Trophoblast cell (in vitro differentiated cells and primary cell): Measurements from ENCODE around the gene GLIS1.

ENCODE experiments used
- DNase-seq, 2 donors: peaks; one replicate each; pipeline ENCODE4 v3.0.0-alpha.2; 2016
- H2AFZ ChIP-seq: 2 replicates; pipeline ENCODE4 v1.6.1; 2013; ENCODE audit warnings: low read length, moderate library complexity, mild to moderate bottlenecking; ENCODE audit not compliant: insufficient read depth, poor library complexity
- H2AK5ac ChIP-seq: 2 replicates; pipeline ENCODE4 v1.6.1; 2013; ENCODE audit warnings: mild to moderate bottlenecking, low read length
- H2BK120ac ChIP-seq: 2 replicates; pipeline ENCODE4 v1.6.1; 2013; ENCODE audit warnings: low read length, mild to moderate bottlenecking, moderate library complexity; ENCODE audit not compliant: insufficient read depth, poor library complexity
- H2BK12ac ChIP-seq: 2 replicates; pipeline ENCODE4 v1.6.1; 2013; ENCODE audit warnings: mild to moderate bottlenecking, low read length, moderate library complexity
- H2BK5ac ChIP-seq: 2 replicates; pipeline ENCODE4 v1.6.1; 2013; ENCODE audit warnings: low read length, low read depth, moderate library complexity, mild to moderate bottlenecking; ENCODE audit not compliant: poor library complexity
- H3K14ac ChIP-seq: 2 replicates; pipeline ENCODE4 v1.6.1; 2013; ENCODE audit warnings: mild to moderate bottlenecking, low read length
- H3K18ac ChIP-seq: 2 replicates; pipeline ENCODE4 v1.6.1; 2013; ENCODE audit warnings: mild to moderate bottlenecking, low read length
- H3K23ac ChIP-seq: 2 replicates; pipeline ENCODE4 v1.6.1; 2013; ENCODE audit warnings: low read length
- H3K27ac ChIP-seq: 2 replicates; pipeline ENCODE4 v1.5.1; 2013; ENCODE audit warnings: low read depth, mild to moderate bottlenecking, inconsistent platforms, low read length, moderate library complexity
- H3K27me3 ChIP-seq: 2 replicates; pipeline ENCODE4 v1.6.1; 2013; ENCODE audit warnings: inconsistent platforms, mild to moderate bottlenecking, low read length, moderate library complexity; ENCODE audit not compliant: insufficient read depth
- H3K36me3 ChIP-seq, 2 experiments: 1 replicate in 1 of 2; 2 replicates in 1 of 2; pipeline ENCODE4 v1.6.1; 2013; ENCODE audit warnings: low read length in 2 of 2, mild to moderate bottlenecking in 2 of 2, moderate library complexity in 1 of 2; ENCODE audit not compliant: insufficient read depth in 2 of 2, control insufficient read depth in 1 of 2
- H3K4ac ChIP-seq: 2 replicates; pipeline ENCODE4 v1.6.1; 2013; ENCODE audit warnings: low read depth, mild to moderate bottlenecking, low read length, moderate library complexity
- H3K4me1 ChIP-seq, 2 experiments: 1 replicate in 1 of 2; 2 replicates in 1 of 2; pipeline ENCODE4 v1.6.1; 2013; ENCODE audit warnings: low read length in 2 of 2, mild to moderate bottlenecking in 2 of 2, moderate library complexity in 1 of 2; ENCODE audit not compliant: insufficient read depth in 2 of 2, control insufficient read depth in 1 of 2
- H3K4me2 ChIP-seq: 2 replicates; pipeline ENCODE4 v1.6.1; 2013; ENCODE audit warnings: inconsistent platforms, mild to moderate bottlenecking, low read length, moderate library complexity
- H3K4me3 ChIP-seq: 2 replicates; pipeline ENCODE4 v1.5.1; 2013; ENCODE audit warnings: mild to moderate bottlenecking, low read depth, low read length, inconsistent platforms
- H3K79me1 ChIP-seq: one replicate; pipeline ENCODE4 v1.6.1; 2013; ENCODE audit warnings: low read length
- H3K79me2 ChIP-seq: 2 replicates; pipeline ENCODE4 v1.6.1; 2013; ENCODE audit warnings: low read length, mild to moderate bottlenecking; ENCODE audit not compliant: control insufficient read depth, insufficient read depth, poor library complexity
- H3K9ac ChIP-seq: 2 replicates; pipeline ENCODE4 v1.6.1; 2013; ENCODE audit warnings: mild to moderate bottlenecking, low read length
- H3K9me3 ChIP-seq: 2 replicates; pipeline ENCODE4 v1.6.1; 2013; ENCODE audit warnings: low read depth, mild to moderate bottlenecking, control low read depth, inconsistent platforms, low read length; ENCODE audit not compliant: insufficient read depth
- H4K12ac ChIP-seq: 2 replicates; pipeline ENCODE4 v1.6.1; 2013; ENCODE audit warnings: low read depth, mild to moderate bottlenecking, low read length, moderate library complexity
- H4K8ac ChIP-seq: 2 replicates; pipeline ENCODE4 v1.6.1; 2013; ENCODE audit warnings: low read depth, mild to moderate bottlenecking, low read length, moderate library complexity
- H4K91ac ChIP-seq: one replicate; pipeline ENCODE4 v1.6.1; 2013; ENCODE audit warnings: low read depth, mild to moderate bottlenecking, low read length, moderate library complexity
- WGBS: extraction: QIAGEN DNeasy Blood & Tissue Kit; methylation state at CpG from one replicate; pipeline ENCODE4 v1.1.7; 2013; ENCODE audit warnings: missing lambda C conversion rate; ENCODE audit not compliant: insufficient read length, insufficient coverage; ENCODE audit errors: extremely low coverage; 5-methylcytosine and 5-hydroxymethylcytosine counted together

GLIS1 gene

DNA sequence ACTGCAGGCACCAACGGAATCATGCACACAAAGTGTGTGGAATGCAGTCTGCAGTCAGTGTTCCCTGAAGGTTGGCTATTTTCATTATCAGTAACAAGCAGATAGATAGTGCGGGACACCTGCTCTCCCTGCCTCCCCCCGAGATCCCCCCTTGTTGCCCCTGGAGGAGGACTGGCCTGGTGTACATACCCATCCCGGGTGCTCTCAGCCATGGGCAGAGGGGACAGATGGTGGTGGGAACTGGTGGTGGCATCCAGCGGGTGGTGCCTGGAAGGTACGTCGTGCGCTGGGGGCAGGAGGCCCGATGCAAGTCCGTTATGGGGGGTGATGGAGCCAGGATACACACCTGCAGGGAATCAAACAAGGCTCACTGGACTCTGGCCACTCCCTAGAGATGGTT is 224.5 kb downstream of the GLIS1 start:
- WGBS, result no CpG with 5 or more reads among the region's 10 CpGs
- H4K91ac ChIP-seq, result no peak overlapping the region
- H2AFZ ChIP-seq, result no peak overlapping the region

DNA sequence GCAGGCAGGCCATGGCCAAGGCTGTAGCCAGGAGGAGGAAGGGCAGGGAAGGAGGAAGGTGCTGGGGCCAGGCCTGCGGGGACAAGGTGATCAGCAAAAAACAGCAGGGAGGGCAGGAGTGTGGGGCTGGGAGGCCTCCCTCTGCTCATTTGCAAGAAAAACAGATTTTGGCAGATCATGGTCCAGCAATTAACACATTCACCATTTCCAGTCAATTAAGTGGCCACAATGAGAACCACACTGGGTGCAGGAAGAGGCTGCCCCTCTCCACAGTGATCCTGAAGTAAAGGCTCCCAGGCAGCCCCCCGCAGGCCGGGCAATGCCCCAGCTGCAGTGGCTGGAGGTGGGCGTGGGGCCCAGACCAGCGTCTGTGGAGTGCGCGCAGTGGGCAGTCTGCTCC is 225.1 kb downstream of the GLIS1 start:
- Histone ChIP-seq H4K91ac (no peak overlapping the region), H3K27ac (no peak overlapping the region), H3K79me2 (no peaks in the 10 kb centered on the region), H3K79me1 (peaks cover 6% of the 10 kb centered on the region), H3K9me3 (no peaks in the 10 kb centered on the region), H3K4me2 (no peak overlapping the region), H3K18ac (no peak overlapping the region), H3K9ac (no peak overlapping the region), H3K27me3 (no peaks in the 10 kb centered on the region), H3K23ac (no peak overlapping the region), H2BK12ac (no peak overlapping the region), H2BK120ac (no peak overlapping the region), H3K4me3 (no peak overlapping the region), H4K8ac (no peak overlapping the region), H3K4me1 (peaks cover 11 to 25% of the 10 kb centered on the region in 2 experiments), H2AK5ac (no peak overlapping the region), H2BK5ac (no peak overlapping the region), H3K14ac (no peak overlapping the region), H2AFZ (no peak overlapping the region), H3K4ac (no peak overlapping the region), H4K12ac (no peak overlapping the region), H3K36me3 (no peaks in the 10 kb centered on the region)
- DNase-seq, result no peak
- WGBS, result no CpG with 5 or more reads among the region's 7 CpGs

More for the DNA sequence above, 224.5 kb downstream of the GLIS1 start:
- Histone ChIP-seq H3K79me1 (peaks cover 6% of the 10 kb centered on the region), H4K8ac (no peak overlapping the region), H4K12ac (no peak overlapping the region), H3K9me3 (no peaks in the 10 kb centered on the region), H3K4me1 (peaks cover 15 to 28% of the 10 kb centered on the region in 2 experiments), H2AK5ac (no peak overlapping the region), H3K36me3 (no peaks in the 10 kb centered on the region), H3K4me3 (no peak overlapping the region), H3K79me2 (no peaks in the 10 kb centered on the region), H3K9ac (no peak overlapping the region), H3K23ac (no peak overlapping the region), H2BK120ac (no peak overlapping the region), H2BK12ac (no peak overlapping the region), H3K14ac (no peak overlapping the region), H3K27ac (no peak overlapping the region), H3K27me3 (no peaks in the 10 kb centered on the region), H2BK5ac (no peak overlapping the region), H3K4ac (no peak overlapping the region), H3K18ac (no peak overlapping the region), H3K4me2 (no peak overlapping the region)
- no peak for DNase-seq

DNA sequence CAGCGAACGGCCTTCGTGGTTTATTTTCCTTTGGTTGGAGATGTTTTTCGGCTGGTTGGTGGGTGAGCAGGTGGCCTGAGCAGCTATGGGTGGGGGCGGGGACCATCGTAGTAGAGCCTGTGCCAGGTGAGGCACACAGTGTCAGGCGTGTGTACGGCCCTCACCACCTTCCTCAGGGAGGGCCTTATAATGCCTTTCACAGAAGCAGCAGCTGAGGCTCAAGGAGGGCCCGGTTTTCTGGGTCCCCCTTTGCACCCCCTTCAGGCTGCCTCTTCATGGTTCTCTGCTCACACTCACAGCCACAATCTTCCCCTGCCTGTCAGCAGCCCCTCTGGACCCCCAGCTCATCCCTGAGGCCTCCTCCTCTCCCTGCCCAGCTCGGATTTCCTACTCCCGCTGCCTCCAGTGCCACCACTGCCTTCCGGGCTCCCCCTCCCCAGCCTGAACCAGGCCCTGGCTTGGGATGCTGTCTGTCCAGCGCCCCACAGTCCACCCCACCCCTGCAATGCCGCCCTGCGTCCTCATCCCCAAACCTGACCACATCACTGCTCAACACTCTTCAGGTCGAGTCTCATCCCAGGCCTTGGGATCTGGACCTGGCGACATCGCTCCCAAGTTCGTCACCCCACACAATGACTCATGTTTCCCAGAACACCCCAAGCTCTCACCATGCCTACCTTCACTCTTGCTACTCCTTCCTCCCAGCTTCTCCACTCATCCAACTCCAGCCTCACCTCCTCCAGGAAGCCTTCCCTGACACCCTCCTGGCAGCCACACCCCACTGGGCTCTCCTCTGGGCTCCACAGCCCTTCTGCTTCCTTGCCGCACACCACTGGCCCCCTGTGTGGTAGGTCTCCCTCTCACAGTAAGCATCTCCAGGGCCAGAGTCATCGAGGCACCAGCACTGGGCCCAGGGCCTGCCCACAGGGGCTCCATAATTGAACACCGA is 225.9 kb downstream of the GLIS1 start:
- H3K27me3 ChIP-seq, result no peaks in the 10 kb centered on the region
- H3K4me2 ChIP-seq, result no peak overlapping the region
- H2BK12ac ChIP-seq, result peak overlapping the region; percentile 65
- no peak overlapping the region for H3K27ac ChIP-seq
- no peaks in the 10 kb centered on the region for H3K36me3 ChIP-seq
- H3K4me3 ChIP-seq, result no peak overlapping the region
- DNase-seq, result no peak
- WGBS, result no CpG with 5 or more reads among the region's 22 CpGs
- peak overlapping the region; percentile 70 for H2AK5ac ChIP-seq
- no peak overlapping the region for H3K23ac ChIP-seq
- no peak overlapping the region for H4K8ac ChIP-seq
- peaks cover 6% of the 10 kb centered on the region for H3K79me1 ChIP-seq
- no peak overlapping the region for H3K4ac ChIP-seq
- peak overlapping the region; percentile 51 for H3K18ac ChIP-seq
- no peak overlapping the region for H3K9ac ChIP-seq
- no peak overlapping the region for H2BK5ac ChIP-seq
- H4K12ac ChIP-seq, result no peak overlapping the region
- H4K91ac ChIP-seq, result peak overlapping the region; percentile 48
- no peak overlapping the region for H2AFZ ChIP-seq
- no peak overlapping the region for H3K14ac ChIP-seq
- no peaks in the 10 kb centered on the region for H3K79me2 ChIP-seq
- H3K4me1 ChIP-seq, result peaks cover 11 to 21% of the 10 kb centered on the region in 2 experiments
- no peaks in the 10 kb centered on the region for H3K9me3 ChIP-seq
- peak overlapping the region; percentile 8 for H2BK120ac ChIP-seq

DNA sequence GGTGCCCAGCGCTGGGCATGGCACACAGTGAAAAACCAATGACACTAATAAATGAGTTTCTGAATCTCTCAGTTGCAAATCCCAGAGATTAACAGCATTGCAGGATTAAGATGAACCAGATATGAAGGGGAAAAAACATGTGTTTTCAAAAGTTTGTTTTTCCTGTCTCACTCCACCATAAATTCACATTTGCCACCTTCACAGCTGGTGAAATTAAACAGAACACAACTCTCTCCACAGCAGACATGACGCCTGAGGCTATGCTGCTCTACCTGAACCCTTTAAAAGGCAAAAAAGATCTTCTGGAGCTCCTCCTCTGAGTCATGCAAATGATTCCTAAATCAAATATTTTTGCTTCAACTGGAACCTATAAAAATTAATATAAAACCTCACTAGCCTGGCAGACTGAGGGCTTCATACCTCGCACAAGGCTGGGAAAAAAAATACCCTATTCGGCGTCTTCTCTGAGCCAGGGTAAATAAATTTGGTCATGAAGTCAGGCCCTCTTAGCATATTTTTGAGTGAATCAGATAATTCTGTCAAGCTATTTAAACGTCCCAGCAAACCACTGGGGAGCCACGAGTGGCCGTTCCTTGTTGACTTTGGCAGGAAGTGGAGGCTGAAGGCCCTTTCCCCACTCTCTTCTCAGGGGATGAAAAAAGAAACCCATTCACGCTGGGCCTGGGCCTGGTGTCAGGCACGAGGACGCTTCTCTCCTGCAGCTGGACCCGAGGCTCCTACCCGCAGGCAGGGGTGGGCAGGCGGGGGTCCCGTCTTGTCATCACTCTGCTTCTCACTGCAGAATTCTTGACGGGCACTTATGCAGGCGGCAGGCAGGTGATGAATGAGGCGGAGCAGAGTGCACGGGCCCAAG is 226.8 kb downstream of the GLIS1 start:
- peak overlapping the region; percentile 30 for H3K4me2 ChIP-seq

More for the DNA sequence above, 226.8 kb downstream of the GLIS1 start:
- Histone ChIP-seq H3K36me3 (no peaks in the 10 kb centered on the region), H3K14ac (no peak overlapping the region), H3K18ac (peak overlapping the region; percentile 51), H3K23ac (no peak overlapping the region), H4K91ac (peak overlapping the region; percentile 20), H3K9ac (no peak overlapping the region), H2AFZ (no peak overlapping the region), H2BK5ac (peak overlapping the region; percentile 18), H3K9me3 (no peaks in the 10 kb centered on the region), H4K12ac (no peak overlapping the region), H3K27ac (peak overlapping the region; percentile 34), H2AK5ac (no peak overlapping the region), H2BK120ac (peak overlapping the region; percentile 8), H3K27me3 (no peaks in the 10 kb centered on the region), H3K79me1 (peaks cover 6% of the 10 kb centered on the region), H4K8ac (no peak overlapping the region), H3K4me1 (peaks cover 11 to 21% of the 10 kb centered on the region in 2 experiments), H3K4ac (no peak overlapping the region), H2BK12ac (peak overlapping the region; percentile 15), H3K4me3 (no peak overlapping the region), H3K79me2 (no peaks in the 10 kb centered on the region)
- WGBS, result no CpG with 5 or more reads among the region's 19 CpGs
- DNase-seq, result no peak
